ENCODE data around the gene TMEM171.

Gene TMEM171

DNA sequence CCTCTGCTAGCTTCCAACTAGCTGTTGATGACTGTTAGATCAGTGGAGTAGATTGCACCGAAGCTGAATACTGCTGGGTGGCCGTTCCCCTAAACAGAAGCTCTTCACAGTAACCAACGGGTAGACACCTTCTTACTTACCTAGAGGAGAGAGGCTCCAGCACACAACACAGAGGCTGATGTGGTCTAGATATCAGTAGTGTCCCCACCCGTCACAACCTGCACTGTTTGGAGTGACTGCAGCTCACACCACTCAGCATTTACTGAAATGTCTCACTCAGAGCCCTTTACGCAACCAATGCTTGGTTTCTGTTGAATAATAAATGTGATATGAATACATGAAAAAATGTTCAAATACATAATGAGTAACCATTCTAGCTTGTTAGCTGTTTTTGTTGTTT is 57.9 kb downstream of the TMEM171 start:
- no peaks in the 10 kb centered on the region for H3K4me1 ChIP-seq (ENCODE audit: control insufficient read depth, low read depth, low read length)
- no peak overlapping the region for H3K4me3 ChIP-seq (ENCODE audit: low read length)
- no peaks in the 10 kb centered on the region for H3K27me3 ChIP-seq (ENCODE audit: control insufficient read depth, insufficient read depth, low read length)
- H3K9me3 ChIP-seq (ENCODE audit: control insufficient read depth, low read depth, low read length) = no peaks in the 10 kb centered on the region
- no peak overlapping the region for H3K27ac ChIP-seq (ENCODE audit: low read length)
- H3K9ac ChIP-seq (ENCODE audit: low read length) = no peak overlapping the region
- H3K36me3 ChIP-seq (ENCODE audit: control insufficient read depth, low read depth, low read length) = no peaks in the 10 kb centered on the region

DNA sequence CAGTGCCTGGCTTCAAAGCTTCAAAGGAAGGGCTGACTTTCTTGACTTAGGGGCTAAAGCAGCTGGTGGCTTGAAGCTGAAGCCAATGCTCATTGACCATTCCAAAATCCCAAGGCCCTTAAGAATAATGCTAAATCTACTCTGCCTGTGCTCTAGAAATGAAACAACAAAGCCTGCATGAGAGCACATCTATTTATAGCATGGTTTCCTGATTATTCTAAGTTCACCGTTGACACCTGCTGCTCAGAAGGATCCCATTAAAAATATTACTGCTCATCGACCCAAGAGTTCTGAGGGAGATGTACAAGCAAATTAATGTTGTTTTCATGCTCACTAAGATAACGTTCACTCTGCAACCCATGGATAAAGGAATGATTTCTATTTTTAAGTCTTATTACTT is 59.4 kb downstream of the TMEM171 start:
- H3K27me3 ChIP-seq (ENCODE audit: control insufficient read depth, insufficient read depth, low read length) = no peaks in the 10 kb centered on the region
- no peak overlapping the region for H3K4me3 ChIP-seq (ENCODE audit: low read length)
- H3K27ac ChIP-seq (ENCODE audit: low read length) = no peak overlapping the region
- no peaks in the 10 kb centered on the region for H3K4me1 ChIP-seq (ENCODE audit: control insufficient read depth, low read depth, low read length)
- no peak overlapping the region for H3K9ac ChIP-seq (ENCODE audit: low read length)
- no peaks in the 10 kb centered on the region for H3K36me3 ChIP-seq (ENCODE audit: control insufficient read depth, low read depth, low read length)
- no peaks in the 10 kb centered on the region for H3K9me3 ChIP-seq (ENCODE audit: control insufficient read depth, low read depth, low read length)

DNA sequence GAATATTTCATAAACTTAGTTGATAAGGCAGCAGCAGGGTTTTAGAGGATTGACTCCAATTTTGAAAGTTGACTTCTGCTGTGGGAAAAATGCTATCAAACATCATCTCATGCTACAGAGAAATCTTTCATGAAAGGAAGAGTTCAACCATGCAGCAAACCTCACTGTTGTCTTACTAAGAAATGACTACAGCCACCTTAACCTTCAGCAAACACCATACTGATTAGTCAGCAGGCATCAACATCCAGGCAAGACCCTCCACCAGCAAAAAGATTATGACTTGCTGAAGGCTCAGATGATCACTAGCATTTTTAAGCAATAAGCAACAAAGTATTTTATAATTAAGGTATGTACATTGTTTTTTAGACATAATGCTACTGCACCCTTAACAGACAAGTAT is 60.2 kb downstream of the TMEM171 start:
- Histone ChIP-seq H3K9ac (ENCODE audit: low read length) (no peak overlapping the region), H3K27ac (ENCODE audit: low read length) (no peak overlapping the region), H3K27me3 (ENCODE audit: control insufficient read depth, insufficient read depth, low read length) (no peaks in the 10 kb centered on the region), H3K36me3 (ENCODE audit: control insufficient read depth, low read depth, low read length) (no peaks in the 10 kb centered on the region), H3K4me1 (ENCODE audit: control insufficient read depth, low read depth, low read length) (no peaks in the 10 kb centered on the region), H3K9me3 (ENCODE audit: control insufficient read depth, low read depth, low read length) (no peaks in the 10 kb centered on the region), H3K4me3 (ENCODE audit: low read length) (no peak overlapping the region)
